Neural cell (in vitro differentiated cells): ENCODE results near the gene ASIC2.

ENCODE experiments used
- CTCF ChIP-seq: fragments of 450-650 bp; IDR thresholded peaks from 2 replicates; pipeline ENCODE4 v1.5.1; 2014; ENCODE audit warnings: antibody characterized with exemption, mild to moderate bottlenecking, moderate library complexity; ENCODE audit not compliant: poor library complexity, severe bottlenecking
- EP300 ChIP-seq: fragments of 450-650 bp; conservative IDR thresholded peaks from 2 replicates; pipeline ENCODE4 v1.6.1; 2014; ENCODE audit warnings: antibody characterized with exemption, mild to moderate bottlenecking, moderate library complexity; ENCODE audit not compliant: poor library complexity, severe bottlenecking
- EZH2 ChIP-seq: fragments of 200-600, 300-800 bp; shearing (Covaris generic), sonication (generic); IDR thresholded peaks from 2 replicates; pipeline ENCODE4 v1.6.1; 2014; ENCODE audit warnings: antibody characterized with exemption, low read length, borderline replicate concordance, mild to moderate bottlenecking; ENCODE audit not compliant: insufficient read depth, poor library complexity, severe bottlenecking
- MXI1 ChIP-seq: fragments of 450-650 bp; conservative IDR thresholded peaks from 2 replicates; pipeline ENCODE4 v1.6.1; 2014; ENCODE audit warnings: antibody characterized with exemption, mild to moderate bottlenecking; ENCODE audit not compliant: poor library complexity, severe bottlenecking
- POLR2AphosphoS5 ChIP-seq: IDR thresholded peaks from 2 replicates; pipeline ENCODE4 v1.6.1; 2012
- RAD21 ChIP-seq: fragments of 450-650 bp; conservative IDR thresholded peaks from 2 replicates; pipeline ENCODE4 v1.6.1; 2014; ENCODE audit warnings: antibody characterized with exemption, mild to moderate bottlenecking, moderate library complexity
- REST ChIP-seq: IDR thresholded peaks from 2 replicates; pipeline ENCODE4 v1.6.1; 2012; ENCODE audit warnings: borderline replicate concordance
- TAF1 ChIP-seq: IDR thresholded peaks from 2 replicates; pipeline ENCODE4 v1.6.1; 2012; ENCODE audit warnings: low read depth

- TF ChIP-seq CTCF (no peak), REST (no peak), POLR2AphosphoS5 (no peak), RAD21 (no peak), EP300 (no peak), MXI1 (no peak), EZH2 (no peak), TAF1 (no peak)
These were observed 297.6 kb downstream of the ASIC2 start for GRCh38 chr17:32995416-32996045.
